HEK293 (cell line): ENCODE data around the gene FAM124A.

Experiments used
- CTCF ChIA-PET: fragments of 350-600 bp; formaldehyde crosslinking; extraction: SDS; loops from one replicate; lab custom pipeline; 2021; ENCODE audit warnings: antibody characterized with exemption; lab: Yijun Ruan, JAX
- POLR2A ChIA-PET: fragments of 300-600 bp; formaldehyde crosslinking; extraction: SDS; loops from one replicate; lab custom pipeline; 2020; ENCODE audit warnings: antibody characterized with exemption, inconsistent platforms; lab: Yijun Ruan, JAX
- H3K27ac ChIP-seq: fragments of 200-500 bp; sonication (Bioruptor generic); 2 replicates; pipeline ENCODE4 v1.5.1; 2014; ENCODE audit warnings: low read depth, low read length, control low read depth, inconsistent platforms; ENCODE audit errors: extremely low read depth
- H3K36me3 ChIP-seq, 2 experiments: fragments of 200-500 bp in 1 of 2; sonication (Bioruptor generic) in 1 of 2; 1 replicate in 1 of 2; 2 replicates in 1 of 2; pipeline ENCODE4 v1.5.1; 2014 to 2017; ENCODE audit warnings: inconsistent platforms in 2 of 2, low read length in 2 of 2; ENCODE audit not compliant: control insufficient read depth in 2 of 2, insufficient read depth in 1 of 2
- H3K4me1 ChIP-seq: fragments of 200-500 bp; sonication (Bioruptor generic); 2 replicates; pipeline ENCODE4 v1.5.1; 2014; ENCODE audit warnings: mild to moderate bottlenecking, low read length, inconsistent platforms; ENCODE audit not compliant: control insufficient read depth, insufficient read depth
- H3K4me3 ChIP-seq: 2 replicates; pipeline ENCODE4 v1.5.1; 2011; ENCODE audit warnings: low read depth, mild to moderate bottlenecking, control low read depth, low read length, moderate library complexity
- H3K9me3 ChIP-seq: fragments of 200-500 bp; sonication (Bioruptor generic); 2 replicates; pipeline ENCODE4 v1.5.1; 2014; ENCODE audit warnings: low read depth, low read length, inconsistent platforms; ENCODE audit not compliant: control insufficient read depth, insufficient read depth
- ATF2 ChIP-seq: fragments of 450-650 bp; formaldehyde crosslinking; IDR thresholded peaks from 2 replicates; pipeline ENCODE4 v1.5.1; 2016; ENCODE audit warnings: missing biosample characterization, missing genetic modification characterization, low read depth
- BCL6B ChIP-seq: fragments of 450-650 bp; formaldehyde crosslinking; IDR thresholded peaks from 2 replicates; pipeline ENCODE4 v1.5.1; 2017; ENCODE audit warnings: missing biosample characterization, missing genetic modification characterization
- PRDM10 ChIP-seq: fragments of 450-650 bp; formaldehyde crosslinking; IDR thresholded peaks from 2 replicates; pipeline ENCODE4 v1.5.1; 2016; ENCODE audit warnings: missing biosample characterization, missing genetic modification characterization
- REST ChIP-seq: fragments of 450-650 bp; formaldehyde crosslinking; IDR thresholded peaks from 2 replicates; pipeline ENCODE4 v1.5.1; 2016; ENCODE audit warnings: missing biosample characterization, missing genetic modification characterization
- YY1 ChIP-seq: fragments of 450-650 bp; formaldehyde crosslinking; IDR thresholded peaks from 2 replicates; pipeline ENCODE4 v1.5.1; 2018; ENCODE audit warnings: missing biosample characterization, missing genetic modification characterization
- ZFP37 ChIP-seq: fragments of 450-650 bp; formaldehyde crosslinking; IDR thresholded peaks from 2 replicates; pipeline ENCODE4 v1.5.1; 2016; ENCODE audit warnings: missing biosample characterization, missing genetic modification characterization
- ZNF148 ChIP-seq: fragments of 450-650 bp; formaldehyde crosslinking; IDR thresholded peaks from 2 replicates; pipeline ENCODE4 v1.5.0; 2017; ENCODE audit warnings: missing biosample characterization, missing genetic modification characterization, borderline replicate concordance
- ZNF16 ChIP-seq: fragments of 450-650 bp; formaldehyde crosslinking; IDR thresholded peaks from 2 replicates; pipeline ENCODE4 v1.5.1; 2016; ENCODE audit warnings: low read depth, missing biosample characterization, missing genetic modification characterization
- ZNF202 ChIP-seq: fragments of 450-650 bp; formaldehyde crosslinking; IDR thresholded peaks from 2 replicates; pipeline ENCODE4 v1.5.1; 2016; ENCODE audit warnings: missing biosample characterization, missing genetic modification characterization, borderline replicate concordance
- ZNF214 ChIP-seq: fragments of 450-650 bp; formaldehyde crosslinking; IDR thresholded peaks from 2 replicates; pipeline ENCODE4 v1.5.1; 2017; ENCODE audit warnings: missing biosample characterization, mild to moderate bottlenecking, missing genetic modification characterization, borderline replicate concordance
- ZNF335 ChIP-seq: fragments of 450-650 bp; formaldehyde crosslinking; conservative IDR thresholded peaks from 2 replicates; pipeline ENCODE4 v1.5.1; 2016; ENCODE audit warnings: missing biosample characterization, missing genetic modification characterization
- ZNF514 ChIP-seq: fragments of 450-650 bp; formaldehyde crosslinking; IDR thresholded peaks from 2 replicates; pipeline ENCODE4 v1.5.1; 2016; ENCODE audit warnings: missing biosample characterization, missing genetic modification characterization
- ZNF624 ChIP-seq: fragments of 450-650 bp; formaldehyde crosslinking; IDR thresholded peaks from 2 replicates; pipeline ENCODE4 v1.5.1; 2017; ENCODE audit warnings: missing biosample characterization, missing genetic modification characterization
- ZNF658 ChIP-seq: fragments of 450-650 bp; formaldehyde crosslinking; IDR thresholded peaks from 2 replicates; pipeline ENCODE4; 2016; ENCODE audit warnings: missing biosample characterization, missing genetic modification characterization
- ZNF701 ChIP-seq: fragments of 450-650 bp; formaldehyde crosslinking; IDR thresholded peaks from 2 replicates; pipeline ENCODE4 v1.5.1; 2016; ENCODE audit warnings: missing biosample characterization, missing genetic modification characterization

The FAM124A gene

GRCh38 chr13:51202477-51203046 lies 19.6 kb upstream of the FAM124A start:
- H3K9me3 ChIP-seq, result no peaks in the 10 kb centered on the region
- H3K27ac ChIP-seq, result no peak overlapping the region
- TF ChIP-seq YY1 (no peak), ZNF701 (tag by site-specific recombination) (no peak)
- no peaks in the 10 kb centered on the region for H3K36me3 ChIP-seq
- ChIA-PET CTCF (interaction anchor here (0.7 kb wide), 1 partner anchor 12 kb away, joined by 4 read pairs; no protein-coding TSS in a partner anchor), POLR2A (no interaction called here)
- no peak overlapping the region for H3K4me3 ChIP-seq
- H3K4me1 ChIP-seq, result no peaks in the 10 kb centered on the region

GRCh38 chr13:51206584-51206983 lies 15.6 kb upstream of the FAM124A start:
- ChIA-PET POLR2A (no interaction called here), CTCF (no interaction called here)
- no peaks in the 10 kb centered on the region for H3K4me1 ChIP-seq
- H3K27ac ChIP-seq, result no peak overlapping the region
- no peak for TF ChIP-seq ZNF214 (tag by site-specific recombination)
- TF ChIP-seq ZNF16 (tag by site-specific recombination), result no peak
- TF ChIP-seq ZNF202, result no peak
- no peak for TF ChIP-seq BCL6B (tag by site-specific recombination)
- no peak for TF ChIP-seq ZFP37 (tag by site-specific recombination)
- no peak for TF ChIP-seq ZNF658
- TF ChIP-seq ZNF514 (tag by site-specific recombination), result no peak
- H3K4me3 ChIP-seq, result no peak overlapping the region
- no peaks in the 10 kb centered on the region for H3K9me3 ChIP-seq
- no peaks in the 10 kb centered on the region for H3K36me3 ChIP-seq

- CTCF ChIA-PET, result no interaction called here
- Histone ChIP-seq H3K36me3 (no peaks in the 10 kb centered on the region), H3K4me1 (no peaks in the 10 kb centered on the region), H3K9me3 (no peaks in the 10 kb centered on the region), H3K27ac (no peak overlapping the region), H3K4me3 (no peak overlapping the region)
- TF ChIP-seq REST (tag by site-specific recombination), result peak; percentile 65
- no peak for TF ChIP-seq ZNF335 (tag by site-specific recombination)
- POLR2A ChIA-PET, result no interaction called here
These were observed 14.3 kb upstream of the FAM124A start for GRCh38 chr13:51207881-51208280.

GRCh38 chr13:51208716-51209115 lies 13.5 kb upstream of the FAM124A start:
- POLR2A ChIA-PET, result no interaction called here
- Histone ChIP-seq H3K4me3 (no peak overlapping the region), H3K36me3 (no peaks in the 10 kb centered on the region), H3K9me3 (no peaks in the 10 kb centered on the region), H3K27ac (no peak overlapping the region), H3K4me1 (no peaks in the 10 kb centered on the region)
- TF ChIP-seq ZNF624, result no peak
- TF ChIP-seq ZNF148 (tag by site-specific recombination), result no peak
- peak; percentile 85 for TF ChIP-seq ATF2
- TF ChIP-seq PRDM10 (tag by site-specific recombination), result no peak
- CTCF ChIA-PET, result interaction anchor here (0.6 kb wide), 2 partner anchors 11 to 83 kb away, joined by 3 read pairs; no protein-coding TSS in a partner anchor
